DOHH2 (cell line): ENCODE data around the gene OLFM4.

Experiments
- H3F3A ChIP-seq: fragments of 200-600 bp; sonication (generic), shearing (Covaris generic); 2 replicates; pipeline ENCODE4 v1.6.0; 2016; ENCODE audit warnings: antibody characterized with exemption, mild to moderate bottlenecking; ENCODE audit not compliant: control insufficient read depth, insufficient read depth
- H3K27ac ChIP-seq: fragments of 200-600 bp; sonication (generic); 2 replicates; pipeline ENCODE4 v1.5.1; 2014; ENCODE audit warnings: low read depth, mild to moderate bottlenecking, low read length, moderate library complexity
- H3K27me3 ChIP-seq: fragments of 200-600 bp; sonication (generic); 2 replicates; pipeline ENCODE4 v1.6.1; 2014; ENCODE audit warnings: mild to moderate bottlenecking, low read length, mixed read lengths; ENCODE audit not compliant: control insufficient read depth
- H3K36me3 ChIP-seq: fragments of 200-600 bp; sonication (generic); 2 replicates; pipeline ENCODE4 v1.6.1; 2014; ENCODE audit warnings: mild to moderate bottlenecking, low read length, moderate library complexity, mixed read lengths; ENCODE audit not compliant: control insufficient read depth
- H3K4me1 ChIP-seq: fragments of 200-600 bp; sonication (generic); 2 replicates; pipeline ENCODE4 v1.6.1; 2014; ENCODE audit warnings: mild to moderate bottlenecking, low read length, mixed read lengths; ENCODE audit not compliant: control insufficient read depth
- H3K4me2 ChIP-seq: fragments of 200-600 bp; sonication (generic); 2 replicates; pipeline ENCODE4 v1.6.0; 2014; ENCODE audit warnings: mild to moderate bottlenecking, low read length, moderate library complexity
- H3K4me3 ChIP-seq: fragments of 200-600 bp; sonication (generic); 2 replicates; pipeline ENCODE4 v1.5.1; 2014; ENCODE audit warnings: mild to moderate bottlenecking, low read length, mixed read lengths
- H3K79me2 ChIP-seq: fragments of 200-600 bp; sonication (generic); 2 replicates; pipeline ENCODE4 v1.6.1; 2014; ENCODE audit warnings: mild to moderate bottlenecking, low read length, mixed read lengths; ENCODE audit not compliant: control insufficient read depth
- H3K9me2 ChIP-seq: fragments of 200-600 bp; sonication (generic); replicated peaks from 2 replicates; pipeline ENCODE4 v1.6.1; 2014; ENCODE audit warnings: mild to moderate bottlenecking, low read length, mixed read lengths; ENCODE audit not compliant: control insufficient read depth
- H3K9me3 ChIP-seq: fragments of 200-600 bp; sonication (generic); 2 replicates; pipeline ENCODE4 v1.6.1; 2014; ENCODE audit warnings: antibody characterized with exemption, low read length, mixed read lengths; ENCODE audit not compliant: control insufficient read depth, insufficient read depth
- H4K20me1 ChIP-seq: fragments of 200-600 bp; sonication (generic); 2 replicates; pipeline ENCODE4 v1.6.0; 2014; ENCODE audit warnings: low read depth, mild to moderate bottlenecking, antibody characterized with exemption, low read length, moderate library complexity; ENCODE audit not compliant: control insufficient read depth, insufficient read depth
- CTCF ChIP-seq: fragments of 200-600 bp; sonication (generic); IDR thresholded peaks from one replicate; pipeline ENCODE4 v1.5.1; 2014; ENCODE audit warnings: antibody characterized with exemption, mild to moderate bottlenecking, low read depth, low read length; ENCODE audit not compliant: poor library complexity, severe bottlenecking

OLFM4 gene

GRCh38 chr13:53100394-53101063, 71.9 kb downstream of the OLFM4 start:
- H3K4me1 ChIP-seq: no peaks in the 10 kb centered on the region
- H3K9me2 ChIP-seq: no peaks in the 10 kb centered on the region
- H3K27ac ChIP-seq: no peak overlapping the region
- no peaks in the 10 kb centered on the region for H4K20me1 ChIP-seq
- no peak overlapping the region for H3K4me3 ChIP-seq
- no peak for TF ChIP-seq CTCF
- H3F3A ChIP-seq: no peaks in the 10 kb centered on the region
- no peaks in the 10 kb centered on the region for H3K9me3 ChIP-seq
- no peaks in the 10 kb centered on the region for H3K36me3 ChIP-seq
- no peaks in the 10 kb centered on the region for H3K27me3 ChIP-seq
- H3K79me2 ChIP-seq: no peaks in the 10 kb centered on the region
- H3K4me2 ChIP-seq: no peak overlapping the region
